GM21723 (cell line): Measurements from ENCODE around the gene H3-3A.
"Not testable (repeated sequence)": the region's sequence is repeated elsewhere in the genome, so short reads cannot be mapped to it uniquely, and the experiment has no call there.

Experiments
- ATAC-seq: cut with Tn5 transposase; IDR thresholded peaks from one replicate; pipeline ENCODE4 v1.9.1; 2021; ENCODE audit warnings: mild to moderate bottlenecking, moderate library complexity; ENCODE audit not compliant: unreplicated experiment

Gene H3-3A

DNA sequence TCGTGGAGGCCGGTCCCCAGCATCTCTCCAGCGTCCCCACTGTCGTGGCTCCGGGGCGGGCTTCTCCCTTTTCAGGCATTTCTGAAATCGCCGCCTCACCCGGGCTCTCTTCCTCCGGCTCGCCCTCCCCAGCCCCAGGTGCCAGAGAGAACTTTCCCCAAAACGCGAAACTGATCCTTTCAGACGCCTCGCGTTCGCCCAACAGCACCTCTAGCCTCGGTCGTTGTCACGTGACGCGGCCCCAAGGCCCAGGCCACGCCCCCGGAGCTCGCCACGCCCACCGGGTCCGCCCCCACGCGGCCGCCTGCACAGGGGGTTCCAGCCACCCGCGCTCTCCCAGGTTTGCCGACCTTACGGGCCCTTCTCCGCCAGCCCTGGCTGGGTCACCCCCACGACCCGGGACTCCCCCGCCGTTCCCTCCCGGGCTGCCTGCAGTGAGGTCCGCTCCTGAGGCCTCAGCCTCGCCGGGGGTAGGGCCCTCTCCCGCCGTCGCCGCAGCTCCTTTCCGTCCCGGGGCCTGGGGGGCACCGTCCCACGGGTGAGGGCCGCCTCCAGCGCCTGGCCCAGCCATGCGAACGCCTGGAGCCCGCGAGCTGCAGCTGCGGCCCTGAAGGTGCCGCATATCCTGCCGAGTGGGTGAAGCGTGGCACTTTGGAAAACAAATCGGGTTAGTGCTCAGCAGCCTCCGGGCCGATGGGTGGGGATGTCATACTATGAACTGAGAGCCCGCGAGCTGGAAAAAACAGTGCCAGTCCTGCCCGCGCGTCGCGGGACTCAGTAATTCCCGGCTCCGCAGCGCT is 21.0 kb downstream of the H3-3A start:
- ATAC-seq: peak; percentile 95

DNA sequence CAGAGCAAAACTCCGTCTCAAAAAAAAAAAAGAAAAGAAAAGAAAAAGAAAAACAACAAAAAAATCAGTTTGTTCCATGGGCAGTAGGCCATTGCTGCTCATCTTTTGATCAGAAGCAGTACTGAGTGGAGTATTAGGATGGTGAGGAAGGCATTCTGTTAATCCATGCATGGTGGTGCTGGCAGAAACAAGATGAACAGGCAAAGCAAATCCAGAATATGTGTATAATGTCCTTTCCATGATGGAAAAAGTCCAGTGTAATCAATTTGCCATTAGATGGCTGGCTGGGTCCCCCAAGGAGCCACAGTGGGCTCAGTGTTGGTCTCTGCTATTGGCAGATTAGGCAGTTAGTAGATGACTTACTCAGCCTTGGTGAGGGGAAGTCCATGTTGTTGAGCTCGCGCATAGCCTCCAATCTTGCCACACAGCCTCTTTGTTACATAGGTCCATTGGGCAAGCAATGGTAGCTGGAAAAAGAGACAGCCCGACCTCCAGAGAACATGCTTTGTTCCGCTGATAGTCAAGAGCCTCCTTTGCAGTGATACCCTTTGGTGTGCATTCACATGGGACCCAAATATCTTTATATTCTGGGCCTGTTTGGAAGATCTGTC is 23.3 kb downstream of the H3-3A start:
- no peak for ATAC-seq

DNA sequence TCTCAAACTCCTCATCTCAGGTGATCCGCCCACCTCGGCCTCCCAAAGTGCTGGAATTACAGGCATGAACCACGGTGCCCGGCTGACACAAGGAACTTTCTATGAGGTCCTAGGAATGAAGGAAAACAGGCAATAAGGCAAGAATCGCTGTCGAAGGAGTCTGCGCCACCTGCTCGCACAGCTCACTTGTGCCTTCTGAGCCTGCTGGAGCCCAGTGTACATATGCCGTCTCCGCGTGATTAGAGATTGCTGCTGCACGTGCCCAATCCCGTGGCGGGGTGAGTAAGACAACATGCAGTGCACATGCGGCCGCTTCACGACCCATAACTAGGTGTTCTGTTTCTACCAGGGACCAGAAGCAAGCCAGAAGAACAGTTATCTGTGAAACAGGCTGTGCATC is 24.3 kb downstream of the H3-3A start:
- ATAC-seq: no peak

DNA sequence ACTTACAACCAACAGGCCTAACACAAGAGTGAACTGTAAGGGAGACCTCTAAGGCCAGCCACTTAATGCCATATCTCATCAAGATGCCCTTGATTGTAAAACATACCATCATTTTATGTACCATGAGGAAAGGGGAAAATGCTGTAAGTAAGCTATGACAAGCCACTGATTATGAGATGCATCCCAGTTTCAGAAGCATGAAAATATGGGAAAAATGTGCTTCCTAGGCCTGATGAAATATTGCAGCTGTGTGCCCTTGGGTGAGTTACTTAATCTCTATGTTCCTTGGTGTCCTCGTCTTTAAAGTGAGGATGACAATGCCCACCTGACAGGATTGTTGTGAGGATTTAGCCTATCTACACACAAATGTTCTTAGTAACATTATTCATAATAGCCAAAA is 28.9 kb downstream of the H3-3A start:
- ATAC-seq: no peak

DNA sequence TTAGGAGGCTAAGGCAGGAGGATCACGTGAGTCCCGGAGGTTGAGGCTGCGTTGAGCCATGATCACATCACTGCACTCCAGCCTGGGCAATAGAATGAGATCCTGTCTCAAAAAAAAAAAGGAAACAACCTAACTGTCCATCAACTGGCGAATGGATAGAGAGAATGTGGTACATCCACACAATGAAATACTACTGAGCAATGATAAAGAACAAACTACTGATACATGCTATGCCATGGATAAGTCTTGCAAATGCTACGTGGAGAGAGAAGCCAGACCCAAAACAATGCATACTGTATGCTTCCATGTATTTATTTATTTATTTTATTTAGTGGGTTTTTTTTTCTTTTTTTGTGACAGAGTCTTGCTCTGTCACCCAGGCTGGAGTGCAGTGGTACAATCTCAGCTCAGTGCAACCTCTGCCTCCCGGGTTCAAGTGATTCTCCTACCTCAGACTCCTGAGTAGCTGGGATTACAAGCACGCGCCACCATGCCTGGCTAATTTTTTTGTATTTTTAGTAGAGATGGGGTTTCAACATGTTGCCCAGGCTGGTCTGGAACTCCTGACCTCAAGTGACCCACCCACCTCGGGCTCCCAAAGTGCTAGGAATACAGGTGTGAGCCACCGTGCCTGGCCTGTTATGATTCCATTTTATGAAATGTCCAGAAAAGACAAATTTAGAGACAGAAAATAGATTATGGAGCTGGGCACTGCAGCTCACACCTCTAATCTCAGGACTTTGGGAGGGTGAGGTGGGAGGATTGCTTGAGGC is 29.7 kb downstream of the H3-3A start:
- ATAC-seq: not testable (repeated sequence)

DNA sequence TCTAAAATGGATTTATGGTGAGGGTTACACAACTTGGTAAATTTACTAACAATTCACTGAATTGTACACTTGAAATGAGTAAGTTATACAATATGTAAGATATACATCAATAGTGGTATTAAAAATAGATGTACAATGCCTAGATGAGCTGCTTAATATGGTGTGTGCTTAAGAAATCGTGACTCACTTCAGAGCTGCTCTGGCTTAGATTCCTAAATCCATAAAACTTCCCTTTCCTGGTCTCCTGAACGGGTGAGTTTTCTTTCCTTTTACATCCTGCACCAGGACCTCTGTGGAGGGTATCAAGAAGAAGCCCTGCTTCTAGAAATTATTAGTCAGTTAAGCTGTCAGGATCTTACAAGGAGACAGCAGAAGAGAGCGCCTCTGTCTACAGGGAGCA is 30.4 kb downstream of the H3-3A start:
- ATAC-seq: no peak

DNA sequence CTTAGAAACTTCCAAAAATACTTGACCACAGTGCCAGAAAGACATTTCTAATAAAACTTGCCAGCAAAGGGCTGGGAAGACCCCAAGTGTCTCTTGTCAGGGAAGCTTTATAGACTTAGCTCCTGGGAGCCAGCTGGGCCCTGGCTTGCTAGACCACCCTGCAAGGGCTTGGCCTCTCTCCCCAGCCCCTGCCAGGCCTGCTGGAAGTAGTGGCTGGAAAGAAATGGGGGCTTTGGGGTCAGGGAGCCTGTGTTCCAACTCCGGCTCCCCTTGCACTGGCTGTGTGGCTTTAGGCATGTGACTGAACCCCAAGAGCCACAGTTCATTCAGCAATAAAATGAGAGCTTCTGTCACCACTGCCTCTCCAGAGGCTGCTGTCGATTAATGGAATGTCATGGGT is 31.1 kb downstream of the H3-3A start:
- no peak for ATAC-seq

DNA sequence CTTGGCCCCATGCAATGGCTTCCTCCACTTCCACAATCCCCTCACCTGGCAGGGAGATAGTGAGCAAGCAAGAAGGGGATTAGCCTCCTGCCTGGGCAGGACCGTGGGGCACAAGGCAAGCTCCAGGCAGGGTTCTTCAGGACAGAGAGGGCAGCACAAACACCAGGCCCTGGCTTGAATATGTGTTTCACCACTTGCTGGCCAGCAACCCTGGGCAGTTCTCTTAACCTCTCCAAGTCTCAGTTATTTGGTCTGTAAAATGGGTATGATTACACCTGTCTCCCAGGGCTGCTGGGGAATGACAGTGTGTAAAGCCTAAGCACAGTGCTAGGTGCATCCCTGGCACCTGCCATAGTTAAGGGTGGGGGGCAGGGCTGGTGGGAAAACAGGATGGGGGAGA is 31.9 kb downstream of the H3-3A start:
- ATAC-seq: no peak

DNA sequence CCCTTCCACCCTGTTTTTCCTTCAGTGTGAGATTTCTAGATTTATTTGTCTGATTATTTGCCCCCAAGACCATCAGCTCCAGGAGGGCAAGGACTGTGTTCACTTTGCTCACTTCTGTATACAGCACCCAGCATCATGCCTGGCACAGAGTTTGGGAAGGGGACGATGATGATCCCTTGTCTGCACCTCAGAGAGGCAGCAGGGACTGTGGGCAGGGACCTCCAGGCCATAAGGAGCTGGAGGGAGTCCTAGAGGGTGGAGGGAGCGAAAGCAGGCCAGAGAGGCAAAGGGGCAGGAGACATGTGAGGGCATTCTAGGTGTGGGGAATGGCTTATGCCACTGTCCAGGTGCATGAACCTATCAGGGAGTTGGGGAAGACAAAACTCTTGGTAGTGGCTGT is 32.8 kb downstream of the H3-3A start:
- ATAC-seq: no peak

DNA sequence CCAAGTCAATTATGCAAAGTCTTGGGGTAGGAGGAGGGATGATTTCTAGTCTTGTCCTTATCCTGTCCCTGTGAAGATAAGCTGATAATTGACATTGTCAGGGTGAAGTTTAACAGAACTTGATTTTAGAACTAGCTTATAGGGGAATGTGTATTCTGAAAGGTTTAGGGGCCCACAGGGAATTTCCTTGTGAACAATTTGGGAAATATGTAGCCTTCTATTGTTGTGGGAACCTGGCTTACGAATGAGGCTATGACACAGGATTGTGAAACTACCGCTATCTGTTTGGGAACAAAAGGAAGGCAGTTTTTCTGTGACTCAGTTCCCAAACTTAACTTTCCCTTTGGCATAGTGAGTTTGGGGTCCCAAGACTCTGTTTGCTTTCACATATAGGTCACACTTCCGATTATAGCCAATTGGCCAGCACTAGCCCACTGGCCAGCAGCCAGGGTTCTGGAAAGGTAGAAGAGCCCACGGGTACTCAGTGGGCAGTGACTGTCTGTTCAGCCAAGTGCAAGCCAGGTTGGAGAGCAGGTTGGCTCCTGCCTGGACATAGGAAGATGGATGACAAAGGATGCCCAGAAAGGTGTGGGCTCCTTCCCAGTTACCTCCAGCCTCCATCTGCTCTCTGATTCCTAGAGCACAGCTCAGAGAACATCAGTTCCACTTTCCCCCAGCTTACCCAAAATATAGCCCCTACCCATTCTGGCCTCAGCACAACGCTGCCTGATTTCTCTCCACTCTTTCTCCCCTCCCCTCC is 35.5 kb downstream of the H3-3A start:
- no peak for ATAC-seq

DNA sequence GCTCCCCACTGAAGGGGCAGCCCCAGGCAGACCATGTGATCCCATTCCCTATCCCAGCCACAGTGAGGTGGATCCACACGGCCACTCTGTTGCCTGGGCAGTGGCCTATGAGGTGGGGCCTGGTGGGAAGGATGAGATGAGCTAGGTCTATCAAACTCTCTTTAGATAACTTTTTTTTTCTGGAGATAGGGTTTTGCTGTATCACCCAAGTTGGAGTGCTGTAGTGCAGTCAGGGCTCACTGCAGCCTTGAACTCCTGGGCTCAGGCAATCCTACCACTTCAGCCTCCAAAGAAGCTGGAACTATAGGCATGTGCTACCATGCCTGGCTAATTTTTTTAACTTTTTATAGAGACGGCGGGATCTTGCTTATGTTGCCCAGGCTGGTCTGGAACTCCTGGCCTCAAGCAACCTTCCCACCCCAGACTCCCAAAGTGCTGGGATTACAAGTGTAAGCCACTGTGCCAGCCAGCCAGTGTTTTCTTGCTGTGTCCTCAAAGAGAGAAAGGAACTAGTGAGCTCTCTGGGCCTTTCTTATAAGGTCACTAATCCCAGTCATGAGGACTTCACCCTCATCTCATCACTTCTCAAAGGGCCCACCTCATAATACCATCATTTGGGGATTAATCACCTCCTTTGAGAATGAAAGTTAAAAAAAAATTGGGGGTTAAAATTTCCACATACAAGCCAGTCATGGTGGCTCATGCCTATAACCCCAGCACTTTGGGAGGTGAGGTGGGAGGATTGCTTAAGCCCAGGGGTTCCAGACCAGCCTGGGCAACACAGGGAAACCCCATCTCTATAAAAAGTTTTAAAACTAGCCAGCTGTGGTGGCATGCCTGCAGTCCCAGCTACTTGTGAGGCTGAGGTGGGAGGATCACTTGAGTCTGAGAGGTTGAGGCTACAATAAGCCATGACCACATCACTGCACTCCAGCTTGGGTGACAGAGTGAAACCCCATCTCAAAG is 36.6 kb downstream of the H3-3A start:
- no peak for ATAC-seq

DNA sequence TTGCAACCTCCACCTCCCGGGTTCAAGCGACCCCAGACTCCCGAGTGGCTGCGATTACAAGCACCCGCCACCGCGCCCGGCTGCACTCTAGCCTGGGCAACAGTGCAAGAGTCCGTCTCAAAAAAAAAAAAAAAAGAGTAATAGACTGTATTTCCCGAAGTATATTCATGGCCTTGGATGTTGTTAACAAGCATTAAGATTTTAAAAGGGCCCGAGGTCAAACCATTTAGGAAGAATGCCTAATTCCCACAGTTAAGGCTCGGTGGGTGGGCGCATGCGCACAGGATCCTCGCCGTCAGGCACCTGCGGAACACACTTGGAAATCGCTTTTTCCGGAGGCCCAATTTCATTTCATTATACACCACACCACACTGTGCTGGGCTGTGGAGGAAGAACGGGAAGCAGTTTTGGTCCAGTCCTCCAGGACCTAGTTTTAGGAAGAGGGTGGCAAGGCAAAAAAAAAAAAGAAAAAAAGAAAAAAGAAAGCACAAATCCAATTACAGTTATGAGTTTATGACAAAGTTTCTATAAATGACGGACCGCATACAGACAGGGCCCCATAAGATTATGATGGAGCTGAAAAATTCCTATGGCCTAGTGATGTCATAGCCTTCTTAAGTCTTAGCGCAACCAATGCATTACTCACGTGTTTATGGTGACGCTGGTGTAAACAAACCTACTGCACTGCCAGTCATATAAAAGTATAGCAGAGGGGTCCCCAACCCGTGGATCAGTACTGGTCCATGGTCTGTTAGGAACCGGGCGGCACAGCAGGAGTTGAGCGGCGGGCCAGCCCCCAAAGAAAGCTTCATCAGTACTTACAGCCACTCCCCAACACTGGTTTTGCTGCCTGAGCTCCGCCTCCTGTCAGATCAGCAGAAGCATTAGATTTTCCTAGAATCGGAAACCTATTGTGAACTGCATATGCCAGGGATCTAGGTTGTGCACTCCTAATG is 38.2 kb downstream of the H3-3A start:
- ATAC-seq: peak; percentile 49

DNA sequence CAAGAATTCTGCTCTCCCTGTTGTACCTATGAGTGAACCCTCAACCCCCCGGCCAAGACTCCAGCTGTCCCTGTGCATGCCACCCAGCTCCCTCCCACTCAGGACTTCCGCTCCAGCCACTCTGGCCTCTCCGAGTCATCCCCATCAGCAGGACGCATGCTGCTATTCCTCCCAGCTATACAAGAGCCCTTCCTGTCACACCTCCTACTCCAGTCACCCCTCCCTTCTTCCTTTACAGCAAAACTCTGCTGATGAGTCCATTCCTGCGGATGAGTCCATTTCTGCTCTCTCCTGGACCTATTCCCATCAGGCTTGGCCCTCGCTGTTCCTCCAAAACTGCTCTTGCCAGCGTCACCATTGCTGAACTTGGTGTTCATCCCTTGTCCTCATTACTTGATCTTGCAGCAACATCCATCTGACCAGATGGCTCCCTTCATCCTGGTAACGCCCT is 42.2 kb downstream of the H3-3A start:
- ATAC-seq: no peak

DNA sequence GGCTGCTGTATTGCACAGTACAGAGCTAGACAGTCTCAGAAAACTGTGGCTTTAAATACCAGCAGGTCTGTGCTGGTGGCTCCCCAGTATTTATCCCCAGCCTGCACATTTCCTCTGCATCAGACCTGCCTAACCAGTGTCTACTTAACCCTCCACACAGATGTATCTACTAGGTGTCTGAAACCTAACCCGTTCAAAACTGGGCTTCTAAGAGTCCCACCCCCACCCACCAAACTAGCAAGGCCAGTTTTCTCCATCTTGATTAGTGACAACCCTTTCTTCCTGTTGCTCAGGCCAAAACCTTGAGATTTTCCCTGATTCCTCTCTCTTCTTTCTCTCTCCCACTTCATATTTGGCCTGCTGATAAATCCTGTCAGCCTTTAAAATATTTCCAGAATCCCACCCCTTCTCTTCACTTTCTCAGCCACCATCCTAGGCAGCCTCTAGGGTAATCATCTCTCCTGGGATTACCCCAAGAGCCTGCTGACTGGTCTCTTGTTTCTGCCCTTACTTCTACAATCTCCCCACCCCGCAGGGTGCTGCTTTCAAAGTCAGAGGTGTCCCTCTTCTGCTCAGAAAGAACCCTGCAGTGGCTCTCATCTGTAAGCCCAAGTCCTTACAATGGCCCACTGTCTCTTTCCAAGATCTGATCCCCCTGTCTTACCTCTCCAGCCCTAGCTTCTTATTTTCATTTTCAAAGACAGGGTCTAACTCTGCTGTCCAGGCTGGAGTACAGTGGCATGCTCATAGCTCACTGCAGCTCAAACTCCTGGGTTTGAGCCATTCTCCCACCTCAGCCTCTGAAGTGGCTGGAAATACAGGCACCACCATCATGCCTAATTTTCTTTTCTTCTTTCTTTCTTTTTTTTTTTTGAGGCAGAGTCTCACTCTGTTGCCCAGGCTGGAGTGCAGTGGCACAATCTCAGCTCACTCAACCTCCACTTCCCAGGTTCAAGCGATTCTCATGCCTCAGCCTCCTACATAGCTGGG is 45.2 kb downstream of the H3-3A start:
- ATAC-seq: no peak

DNA sequence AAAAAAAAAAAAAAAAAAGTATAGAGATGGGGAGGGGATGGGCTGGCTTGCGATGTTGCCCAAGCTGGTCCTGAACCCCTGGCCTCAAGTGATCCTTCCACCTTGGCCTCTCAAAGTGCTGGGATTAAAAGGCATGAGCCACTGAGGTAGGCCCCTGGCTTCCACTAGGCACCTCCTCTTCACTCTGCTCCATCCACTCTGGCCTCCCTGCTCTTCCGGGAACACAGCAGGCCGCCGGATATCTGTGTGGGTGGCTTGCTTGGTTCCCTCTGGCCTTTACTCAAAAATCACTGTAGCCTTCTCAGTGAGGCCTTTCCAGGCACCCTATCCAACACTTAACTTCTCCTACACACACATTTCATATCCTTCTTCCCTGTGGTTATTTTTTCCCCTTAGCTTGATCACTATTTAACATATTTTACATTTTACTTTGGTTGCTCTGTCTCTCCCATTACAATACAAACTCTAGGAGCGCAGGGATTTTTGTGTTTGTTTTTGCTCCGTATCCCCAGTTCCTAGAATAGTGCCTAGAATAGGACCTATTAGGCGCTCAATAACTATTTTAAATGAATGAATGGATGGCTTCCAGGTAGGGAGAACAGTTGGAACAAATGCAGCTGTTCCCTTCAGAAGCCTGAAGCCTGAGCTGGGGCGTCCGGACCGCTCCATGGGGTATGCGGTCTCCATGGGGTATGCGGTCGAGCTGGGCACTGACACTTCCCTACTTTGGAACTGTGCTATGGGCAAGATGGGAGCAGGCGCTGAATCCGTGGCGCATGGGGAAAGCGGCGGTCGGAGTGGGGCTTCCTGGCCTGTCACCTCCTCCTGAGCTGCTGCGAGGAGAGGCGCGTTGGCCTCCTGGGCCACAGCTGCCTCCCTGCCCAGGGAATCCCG is 46.7 kb downstream of the H3-3A start:
- ATAC-seq: peak; percentile 5

DNA sequence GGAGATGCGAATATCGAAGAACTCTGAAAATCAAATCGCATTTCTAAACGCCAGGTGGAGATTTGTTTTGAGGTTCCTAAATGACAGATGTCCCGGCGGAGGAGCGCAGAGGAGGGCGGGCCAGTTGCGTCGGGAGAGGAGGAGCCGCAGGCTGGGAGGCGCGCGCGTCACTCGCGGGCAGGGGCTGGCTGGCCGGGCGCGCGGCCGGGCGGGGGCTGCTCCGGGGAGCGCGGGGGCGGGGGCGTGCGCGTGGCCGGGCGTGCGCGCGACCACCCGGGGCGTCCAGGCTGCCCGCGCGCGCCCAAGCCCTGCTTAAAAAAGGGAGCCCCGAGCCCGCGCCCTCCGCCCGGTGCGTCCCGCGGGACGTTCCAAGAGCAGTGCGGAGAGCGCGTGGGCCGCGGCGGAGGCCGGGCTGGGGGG is 47.3 kb downstream of the H3-3A start:
- peak; percentile 75 for ATAC-seq
